Hepatocyte (in vitro differentiated cells): ENCODE measurements around the gene DMXL1. TPM values are rescaled to one million over a fixed set of nuclear protein-coding genes. Genes with fewer than 3 reads are reported as not detected.

Experiments
- DNase-seq: peaks from one replicate; pipeline ENCODE4 v3.0.0-alpha.2; 2016; ENCODE audit warnings: low spot score
- H2AFZ ChIP-seq: fragments of 200-600 bp; sonication (generic); 2 replicates; pipeline ENCODE4 v1.6.0; 2016; ENCODE audit warnings: antibody characterized with exemption, mild to moderate bottlenecking
- H3K27ac ChIP-seq: fragments of 200-600 bp; sonication (generic); 2 replicates; pipeline ENCODE4 v1.5.1; 2016; ENCODE audit warnings: mild to moderate bottlenecking
- H3K27me3 ChIP-seq: fragments of 200-600 bp; sonication (generic); 2 replicates; pipeline ENCODE4 v1.6.1; 2016
- H3K36me3 ChIP-seq: fragments of 200-600 bp; sonication (generic); replicated peaks from 2 replicates; pipeline ENCODE4 v1.5.1; 2016; ENCODE audit warnings: low read depth; ENCODE audit not compliant: insufficient read depth
- H3K4me1 ChIP-seq: fragments of 200-600 bp; sonication (generic); 2 replicates; pipeline ENCODE4 v1.5.1; 2016; ENCODE audit warnings: mild to moderate bottlenecking, moderate library complexity; ENCODE audit not compliant: insufficient read depth
- H3K4me2 ChIP-seq: fragments of 200-600 bp; sonication (generic); 2 replicates; pipeline ENCODE4 v1.6.0; 2016
- H3K4me3 ChIP-seq: fragments of 200-600 bp; sonication (generic); 2 replicates; pipeline ENCODE4 v1.5.1; 2016; ENCODE audit warnings: mild to moderate bottlenecking
- H3K79me2 ChIP-seq: fragments of 200-600 bp; sonication (generic); 2 replicates; pipeline ENCODE4 v1.6.0; 2017; ENCODE audit warnings: mild to moderate bottlenecking
- H3K9me2 ChIP-seq: fragments of 200-600 bp; sonication (generic); replicated peaks from 2 replicates; pipeline ENCODE4 v1.6.0; 2017; ENCODE audit warnings: mild to moderate bottlenecking; ENCODE audit not compliant: insufficient read depth
- H3K9me3 ChIP-seq: fragments of 200-600 bp; sonication (generic); 2 replicates; pipeline ENCODE4 v1.5.1; 2016; ENCODE audit warnings: low read depth, mild to moderate bottlenecking
- H4K20me1 ChIP-seq: fragments of 200-600 bp; sonication (generic); 2 replicates; pipeline ENCODE4 v1.6.0; 2016; ENCODE audit warnings: mild to moderate bottlenecking; ENCODE audit not compliant: insufficient read depth, poor library complexity, severe bottlenecking
- EZH2 ChIP-seq: fragments of 200-600 bp; sonication (generic); IDR thresholded peaks from 2 replicates; pipeline ENCODE4 v1.6.1; 2016; ENCODE audit warnings: antibody characterized with exemption, mild to moderate bottlenecking, borderline replicate concordance
- EZH2phosphoT487 ChIP-seq: fragments of 200-600 bp; sonication (generic); IDR thresholded peaks from one replicate; pipeline ENCODE4 v1.6.1; 2018; ENCODE audit warnings: antibody characterized with exemption, mild to moderate bottlenecking, low read depth, moderate library complexity; ENCODE audit not compliant: unreplicated experiment, severe bottlenecking
- WGBS: methylation state at CpG from one replicate; pipeline ENCODE4 v1.1.6; 2016; ENCODE audit warnings: low lambda C conversion rate; ENCODE audit errors: missing lambda C conversion rate; 5-methylcytosine and 5-hydroxymethylcytosine counted together
- polyA plus RNA-seq: library from polyadenylated mRNA; unstranded; fragments of >200 nt; fragmentation: Nextera tagmentation; extraction: Ambion mirVana; gene quantifications from 2 replicates; pipeline ENCODE4 v1.2.1, GENCODE V29; 2016
- total RNA-seq: library from RNA; depleted of rRNA; stranded (reverse); fragments of >200 nt; gene quantifications from 2 replicates; pipeline ENCODE4 v1.2.3, GENCODE V29; 2014
- TF ChIP-seq, protein P1 (sequence below): fragments of 200-600 bp; sonication (generic); IDR thresholded peaks from 2 replicates; pipeline ENCODE4 v1.5.1; 2016; ENCODE audit warnings: antibody characterized with exemption, mild to moderate bottlenecking; ENCODE audit not compliant: poor library complexity

DMXL1 gene
- total and polyA plus RNA-seq, 2 experiments from 2014 or later, result 13.3 to 46.1 TPM

DNA sequence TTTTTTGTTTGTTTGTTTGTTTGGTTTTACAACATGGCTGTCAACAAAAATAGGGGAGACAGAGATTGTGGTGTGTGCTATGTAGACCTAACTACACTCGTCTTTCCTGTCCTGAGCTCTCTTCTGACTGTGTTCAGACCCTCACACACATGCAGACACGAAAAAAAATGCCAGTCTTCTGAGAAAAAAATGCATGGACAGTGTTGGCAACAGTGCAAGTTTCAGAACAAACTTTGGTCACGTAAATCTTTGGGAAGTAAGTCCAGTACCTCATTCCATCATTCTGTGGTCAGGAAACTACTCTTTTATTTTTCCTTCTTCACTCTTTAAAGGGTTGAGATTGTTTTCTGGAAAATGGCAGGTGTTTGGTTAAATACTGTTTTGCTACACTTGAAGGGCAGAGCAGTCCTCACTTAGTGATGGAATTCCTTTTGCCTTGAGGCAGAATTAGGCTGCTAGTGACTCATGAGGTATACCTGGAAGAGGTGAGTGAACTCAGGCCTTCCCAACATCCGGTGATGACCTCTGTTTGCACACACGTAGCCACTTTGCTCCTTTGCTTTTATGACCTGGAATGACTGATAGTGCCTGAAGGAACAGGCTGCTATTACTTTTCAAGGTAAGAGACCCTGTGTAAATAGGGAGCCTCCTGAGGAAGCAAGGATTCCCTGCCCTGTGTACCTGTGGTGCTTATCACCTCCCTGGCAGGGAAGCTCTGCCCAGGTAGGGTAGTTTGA lies 203.3 kb downstream of the DMXL1 start:
- Histone ChIP-seq H3K36me3 (no peaks in the 10 kb centered on the region), H3K27me3 (no peaks in the 10 kb centered on the region), H3K4me3 (no peak overlapping the region), H4K20me1 (no peaks in the 10 kb centered on the region), H3K4me1 (peaks cover 30% of the 10 kb centered on the region), H3K79me2 (peaks cover 53% of the 10 kb centered on the region), H3K27ac (peak overlapping the region; percentile 78), H3K9me3 (no peaks in the 10 kb centered on the region), H3K4me2 (peak overlapping the region; percentile 38), H2AFZ (no peak overlapping the region), H3K9me2 (no peaks in the 10 kb centered on the region)
- WGBS, result 63% methylated on average over 5 of the region's 5 CpGs
- DNase-seq, result peak; percentile 70
- TF ChIP-seq, protein P1, sequence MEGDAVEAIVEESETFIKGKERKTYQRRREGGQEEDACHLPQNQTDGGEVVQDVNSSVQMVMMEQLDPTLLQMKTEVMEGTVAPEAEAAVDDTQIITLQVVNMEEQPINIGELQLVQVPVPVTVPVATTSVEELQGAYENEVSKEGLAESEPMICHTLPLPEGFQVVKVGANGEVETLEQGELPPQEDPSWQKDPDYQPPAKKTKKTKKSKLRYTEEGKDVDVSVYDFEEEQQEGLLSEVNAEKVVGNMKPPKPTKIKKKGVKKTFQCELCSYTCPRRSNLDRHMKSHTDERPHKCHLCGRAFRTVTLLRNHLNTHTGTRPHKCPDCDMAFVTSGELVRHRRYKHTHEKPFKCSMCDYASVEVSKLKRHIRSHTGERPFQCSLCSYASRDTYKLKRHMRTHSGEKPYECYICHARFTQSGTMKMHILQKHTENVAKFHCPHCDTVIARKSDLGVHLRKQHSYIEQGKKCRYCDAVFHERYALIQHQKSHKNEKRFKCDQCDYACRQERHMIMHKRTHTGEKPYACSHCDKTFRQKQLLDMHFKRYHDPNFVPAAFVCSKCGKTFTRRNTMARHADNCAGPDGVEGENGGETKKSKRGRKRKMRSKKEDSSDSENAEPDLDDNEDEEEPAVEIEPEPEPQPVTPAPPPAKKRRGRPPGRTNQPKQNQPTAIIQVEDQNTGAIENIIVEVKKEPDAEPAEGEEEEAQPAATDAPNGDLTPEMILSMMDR, result no peak
- TF ChIP-seq EZH2, result no peak
- no peak for TF ChIP-seq EZH2phosphoT487

GRCh38 chr5:119274767-119275130 lies 203.9 kb downstream of the DMXL1 start:
- Histone ChIP-seq H3K4me3 (no peak overlapping the region), H3K4me1 (peaks cover 30% of the 10 kb centered on the region), H3K9me3 (no peaks in the 10 kb centered on the region), H2AFZ (no peak overlapping the region), H3K27ac (peak overlapping the region; percentile 78), H3K27me3 (no peaks in the 10 kb centered on the region), H3K36me3 (no peaks in the 10 kb centered on the region), H3K79me2 (peaks cover 51% of the 10 kb centered on the region), H4K20me1 (no peaks in the 10 kb centered on the region), H3K9me2 (no peaks in the 10 kb centered on the region), H3K4me2 (peak overlapping the region; percentile 11)
- no peak for DNase-seq
- TF ChIP-seq, protein P1, result no peak
- TF ChIP-seq EZH2phosphoT487 (no peak), EZH2 (no peak)

DNA sequence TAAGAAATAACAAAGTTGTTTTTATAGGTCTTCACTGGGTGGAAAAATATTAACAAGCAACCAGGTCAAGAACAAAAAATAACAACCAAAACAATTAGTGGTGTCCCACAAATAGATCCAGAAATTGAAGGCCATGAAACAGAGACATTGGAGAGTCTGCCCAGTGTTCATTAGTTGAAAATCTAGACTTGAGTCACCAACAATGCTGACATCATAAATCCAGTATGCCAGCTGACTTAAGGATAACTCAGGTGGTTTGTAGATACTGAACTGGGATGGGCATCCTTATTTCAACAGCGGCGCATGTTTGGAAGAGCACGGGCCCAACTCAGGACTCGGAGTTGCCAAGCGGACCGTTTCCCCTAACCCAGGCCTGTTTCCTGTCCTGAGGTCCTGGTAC lies 204.3 kb downstream of the DMXL1 start:
- Histone ChIP-seq H3K4me2 (no peak overlapping the region), H4K20me1 (no peaks in the 10 kb centered on the region), H3K4me1 (peaks cover 30% of the 10 kb centered on the region), H3K27ac (peak overlapping the region; percentile 78), H3K9me2 (no peaks in the 10 kb centered on the region), H3K4me3 (no peak overlapping the region), H2AFZ (no peak overlapping the region), H3K79me2 (peaks cover 49% of the 10 kb centered on the region), H3K27me3 (no peaks in the 10 kb centered on the region), H3K9me3 (no peaks in the 10 kb centered on the region), H3K36me3 (no peaks in the 10 kb centered on the region)
- TF ChIP-seq EZH2phosphoT487 (no peak), EZH2 (no peak)
- TF ChIP-seq, protein P1, result no peak
- peak; percentile 24 for DNase-seq
- WGBS, result 95% methylated on average over 6 of the region's 6 CpGs
